ENCODE results near the gene IMPA2. TPM values are rescaled to one million over a fixed set of nuclear protein-coding genes. Genes with fewer than 3 reads are reported as not detected.

IMPA2 gene
- total and polyA plus RNA-seq, 3 donors from 2014 or later, result 16.6 to 21.3 (median 16.7) TPM

DNA sequence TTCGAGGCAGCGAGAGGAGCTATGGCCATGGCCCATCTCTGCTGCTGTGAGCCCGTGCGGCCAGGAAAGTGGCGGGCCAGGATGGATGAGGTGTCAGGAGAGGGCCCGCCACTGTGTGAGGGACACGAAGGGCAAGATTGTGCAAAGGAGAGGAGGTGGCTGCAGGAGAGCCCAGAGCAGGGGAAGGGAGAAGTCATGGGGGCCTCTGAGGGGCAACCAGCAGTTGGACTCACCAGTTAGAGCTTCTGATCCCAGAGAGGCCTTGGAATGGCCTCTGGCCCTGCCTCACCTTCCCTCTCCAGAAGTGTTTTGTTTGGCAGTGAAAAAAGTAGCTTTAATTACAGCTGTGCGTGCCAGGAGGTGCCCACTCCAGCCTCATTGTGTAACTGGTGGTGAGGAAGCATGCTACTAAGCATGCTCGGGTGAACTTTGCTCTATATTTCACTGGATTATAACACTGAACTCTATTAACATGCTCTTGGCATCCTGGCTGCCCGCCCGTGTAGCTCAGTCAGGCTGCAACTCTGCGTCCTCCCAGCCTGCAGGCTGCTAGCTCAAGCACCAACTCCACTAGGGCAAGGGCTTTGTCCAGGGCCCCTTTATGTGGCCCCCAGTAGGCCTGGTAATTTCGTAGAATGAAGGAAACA is 34.2 kb downstream of the IMPA2 start:
- WGBS, 2 donors, result 82 to 88% methylated on average over 13 of the region's 13 CpGs
- Histone ChIP-seq H3K27me3 (no peaks in the 10 kb centered on the region), H3K4me3 (no peak overlapping the region), H3K27ac (no peak overlapping the region), H3K36me3 (ENCODE audit: low read depth, missing control alignments) (no peaks in the 10 kb centered on the region), H3K9me3 (no peaks in the 10 kb centered on the region), H3K4me1 (no peaks in the 10 kb centered on the region)
- intact Hi-C loops (cut with DNase I; ENCODE audit: low total_unique reads), result no loop called here
- TF ChIP-seq, protein P1, sequence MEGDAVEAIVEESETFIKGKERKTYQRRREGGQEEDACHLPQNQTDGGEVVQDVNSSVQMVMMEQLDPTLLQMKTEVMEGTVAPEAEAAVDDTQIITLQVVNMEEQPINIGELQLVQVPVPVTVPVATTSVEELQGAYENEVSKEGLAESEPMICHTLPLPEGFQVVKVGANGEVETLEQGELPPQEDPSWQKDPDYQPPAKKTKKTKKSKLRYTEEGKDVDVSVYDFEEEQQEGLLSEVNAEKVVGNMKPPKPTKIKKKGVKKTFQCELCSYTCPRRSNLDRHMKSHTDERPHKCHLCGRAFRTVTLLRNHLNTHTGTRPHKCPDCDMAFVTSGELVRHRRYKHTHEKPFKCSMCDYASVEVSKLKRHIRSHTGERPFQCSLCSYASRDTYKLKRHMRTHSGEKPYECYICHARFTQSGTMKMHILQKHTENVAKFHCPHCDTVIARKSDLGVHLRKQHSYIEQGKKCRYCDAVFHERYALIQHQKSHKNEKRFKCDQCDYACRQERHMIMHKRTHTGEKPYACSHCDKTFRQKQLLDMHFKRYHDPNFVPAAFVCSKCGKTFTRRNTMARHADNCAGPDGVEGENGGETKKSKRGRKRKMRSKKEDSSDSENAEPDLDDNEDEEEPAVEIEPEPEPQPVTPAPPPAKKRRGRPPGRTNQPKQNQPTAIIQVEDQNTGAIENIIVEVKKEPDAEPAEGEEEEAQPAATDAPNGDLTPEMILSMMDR (IDR thresholded peaks at IDR 0.05), result no peak
- no peak for TF ChIP-seq POLR2A (IDR thresholded peaks at IDR 0.05)
- DNase-seq, result no peak

DNA sequence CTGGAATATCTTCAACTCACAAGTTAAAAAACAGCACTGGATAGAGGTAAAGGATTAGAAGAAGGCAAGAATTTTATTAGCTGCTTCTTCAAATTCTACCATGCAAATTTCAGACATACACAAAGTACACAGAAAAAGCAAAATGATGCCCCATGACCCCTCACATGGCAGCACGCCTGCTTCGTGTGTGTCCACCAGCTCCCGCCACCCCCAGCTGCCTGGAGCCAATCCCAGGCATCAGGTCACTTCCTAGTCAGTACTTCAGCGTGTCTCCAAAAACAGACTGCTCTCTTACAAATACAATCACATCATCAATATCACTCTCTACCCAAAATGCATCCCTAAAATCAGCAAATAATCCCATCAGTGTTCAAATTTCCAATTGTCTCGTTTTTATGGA is 35.8 kb downstream of the IMPA2 start:
- Histone ChIP-seq H3K27ac (no peak overlapping the region), H3K4me3 (no peak overlapping the region), H3K9me3 (no peaks in the 10 kb centered on the region), H3K4me1 (no peaks in the 10 kb centered on the region), H3K27me3 (no peaks in the 10 kb centered on the region), H3K36me3 (ENCODE audit: low read depth, missing control alignments) (no peaks in the 10 kb centered on the region)
- TF ChIP-seq, protein P1 (IDR thresholded peaks at IDR 0.05), result no peak
- TF ChIP-seq POLR2A (IDR thresholded peaks at IDR 0.05), result no peak
- WGBS, 2 donors, result 57 to 82% methylated on average over 5 of the region's 5 CpGs
- DNase-seq, result no peak
- intact Hi-C loops (cut with DNase I; ENCODE audit: low total_unique reads), result no loop called here

DNA sequence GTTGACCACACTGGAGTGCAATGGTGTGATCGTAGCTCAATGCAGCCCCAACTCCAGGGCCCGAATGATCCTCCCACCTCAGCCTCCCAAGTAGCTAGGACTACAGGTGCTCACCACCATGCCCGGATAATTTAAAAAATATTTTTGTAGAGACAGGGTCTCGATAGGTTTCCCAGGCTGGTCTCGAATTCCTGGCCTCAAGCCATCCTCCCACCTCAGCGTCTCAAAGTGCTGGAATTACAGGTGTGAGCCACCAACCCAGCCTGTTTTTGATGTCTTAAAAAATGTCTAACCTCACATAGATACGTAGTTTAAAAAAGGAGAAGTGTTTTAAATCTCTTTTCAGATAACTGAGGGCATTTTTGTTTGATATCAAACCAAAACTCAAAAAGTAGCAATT is 37.6 kb downstream of the IMPA2 start:
- Histone ChIP-seq H3K36me3 (ENCODE audit: low read depth, missing control alignments) (no peaks in the 10 kb centered on the region), H3K27ac (no peak overlapping the region), H3K9me3 (no peaks in the 10 kb centered on the region), H3K4me3 (no peak overlapping the region), H3K4me1 (no peaks in the 10 kb centered on the region), H3K27me3 (no peaks in the 10 kb centered on the region)
- 94 to 95% methylated on average over 7 of the region's 7 CpGs for WGBS, 2 donors
- DNase-seq, result no peak
- intact Hi-C loops (cut with DNase I; ENCODE audit: low total_unique reads), result no loop called here
- TF ChIP-seq, protein P1 (IDR thresholded peaks at IDR 0.05), result no peak
- TF ChIP-seq POLR2A (IDR thresholded peaks at IDR 0.05), result no peak

DNA sequence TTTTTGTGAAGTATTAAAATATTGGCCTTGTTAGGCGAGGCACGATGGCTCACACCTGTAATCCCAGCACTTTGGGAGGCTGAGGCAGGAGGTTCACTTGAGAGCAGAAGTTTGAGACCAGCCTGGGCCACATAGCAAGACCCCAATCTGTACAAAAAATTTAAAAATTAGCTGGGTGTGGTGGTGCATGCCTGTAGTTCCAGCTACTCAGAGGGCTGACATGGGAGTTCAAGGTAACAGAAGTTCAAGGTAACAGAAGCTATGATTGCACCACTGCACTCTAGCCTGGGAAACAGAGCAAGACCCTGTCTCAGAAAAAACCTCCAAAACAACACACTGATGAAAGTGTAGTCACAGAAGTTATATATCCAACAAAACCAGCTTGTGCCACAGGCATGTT is 39.8 kb downstream of the IMPA2 start:
- Histone ChIP-seq H3K36me3 (ENCODE audit: low read depth, missing control alignments) (no peaks in the 10 kb centered on the region), H3K4me3 (no peak overlapping the region), H3K27ac (no peak overlapping the region), H3K4me1 (no peaks in the 10 kb centered on the region), H3K9me3 (no peaks in the 10 kb centered on the region), H3K27me3 (no peaks in the 10 kb centered on the region)
- 94 to 95% methylated on average over 2 of the region's 2 CpGs for whole genome bisulfite sequencing, 2 donors
- DNase-seq, result no peak
- intact Hi-C loops (cut with DNase I; ENCODE audit: low total_unique reads), result no loop called here
- no peak for TF ChIP-seq POLR2A (IDR thresholded peaks at IDR 0.05)
- TF ChIP-seq, protein P1 (IDR thresholded peaks at IDR 0.05), result no peak

DNA sequence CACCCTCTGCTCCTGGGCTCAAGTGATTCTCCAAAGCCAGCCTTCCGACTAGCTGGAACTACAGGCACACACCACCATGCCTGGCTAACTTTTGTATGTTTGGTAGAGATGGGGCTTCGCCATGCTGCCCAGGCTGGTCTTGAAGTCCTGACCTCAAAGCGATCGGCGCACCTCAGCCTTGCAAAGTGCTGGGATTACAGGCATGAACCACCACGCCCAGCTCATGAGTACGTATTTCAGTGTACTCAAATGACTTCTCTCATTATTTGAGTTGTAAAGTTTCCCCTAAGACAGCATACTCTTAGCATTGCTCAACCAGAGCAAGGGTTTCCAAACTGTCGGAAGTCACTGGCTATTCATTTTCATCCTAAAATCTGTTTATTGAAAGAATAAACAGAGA is 40.3 kb downstream of the IMPA2 start:
- Histone ChIP-seq H3K4me1 (no peaks in the 10 kb centered on the region), H3K4me3 (no peak overlapping the region), H3K27me3 (no peaks in the 10 kb centered on the region), H3K36me3 (ENCODE audit: low read depth, missing control alignments) (no peaks in the 10 kb centered on the region), H3K27ac (no peak overlapping the region), H3K9me3 (no peaks in the 10 kb centered on the region)
- 94 to 95% methylated on average over 7 to 8 of the region's 8 CpGs for WGBS, 2 donors
- intact Hi-C loops (cut with DNase I; ENCODE audit: low total_unique reads), result no loop called here
- DNase-seq, result no peak
- TF ChIP-seq, protein P1 (IDR thresholded peaks at IDR 0.05), result no peak
- no peak for TF ChIP-seq POLR2A (IDR thresholded peaks at IDR 0.05)

All from testis (tissue), 3 donors.